Stomach smooth muscle (tissue), 2 donors: Measurements from ENCODE around the gene SLC22A9.
"Not testable (repeated sequence)": the region's sequence is repeated elsewhere in the genome, so short reads cannot be mapped to it uniquely, and the experiment has no call there.

Experiments used
- H3K27ac ChIP-seq: one replicate; pipeline ENCODE4 v1.7.0; 2013; ENCODE audit warnings: mild to moderate bottlenecking, low read length, inconsistent platforms
- H3K27me3 ChIP-seq, 2 donors: one replicate each; pipeline ENCODE4 v1.7.0; 2013; ENCODE audit warnings: low read length in 2 of 2; ENCODE audit not compliant: insufficient read depth in 2 of 2, control insufficient read depth in 1 of 2
- H3K36me3 ChIP-seq, 2 donors: one replicate each; pipeline ENCODE4 v1.7.0; 2013; ENCODE audit warnings: low read length in 2 of 2; ENCODE audit not compliant: control insufficient read depth in 2 of 2, insufficient read depth in 2 of 2
- H3K4me1 ChIP-seq: one replicate; pipeline ENCODE4 v1.7.0; 2013; ENCODE audit warnings: low read length; ENCODE audit not compliant: control insufficient read depth, insufficient read depth
- H3K4me3 ChIP-seq, 2 donors: one replicate each; pipeline ENCODE4 v1.7.0; 2013; ENCODE audit warnings: low read length in 2 of 2
- H3K9ac ChIP-seq, 2 donors: one replicate each; pipeline ENCODE4 v1.7.0; 2013; ENCODE audit warnings: low read length in 2 of 2, mild to moderate bottlenecking in 1 of 2
- H3K9me3 ChIP-seq, 2 donors: one replicate each; pipeline ENCODE4 v1.7.0; 2013; ENCODE audit warnings: low read length in 2 of 2; ENCODE audit not compliant: control insufficient read depth in 2 of 2
- donor health status: healthy.
- donor health status: Pancreatic carcinoma.

The SLC22A9 gene

GRCh38 chr11:63369165-63369970 lies at the start of gene SLC22A9:
Gene SLC22A9, plus strand, starts transcription at chr11:63369785. Its CDS starts 272 bp downstream, at chr11:63370057.
- Histone ChIP-seq H3K36me3 (no peaks in the 10 kb centered on the region), H3K9ac (no peak within 1 kb of the TSS)

GRCh38 chr11:63321723-63322122 lies 47.9 kb upstream of the SLC22A9 start:
- no peaks in the 10 kb centered on the region for H3K4me1 ChIP-seq

More at GRCh38 chr11:63369165-63369970, at the start of gene SLC22A9:
- H3K27me3 ChIP-seq: peaks cover 0 to 4% of the 10 kb centered on the region in 2 donors
- peaks cover 0 to 4% of the 10 kb centered on the region in 2 donors for H3K9me3 ChIP-seq
- no peak within 1 kb of the TSS for H3K4me3 ChIP-seq
- H3K27ac ChIP-seq: no peak within 1 kb of the TSS
- H3K4me1 ChIP-seq: no peaks in the 10 kb centered on the region

GRCh38 chr11:63335089-63335488 lies 34.5 kb upstream of the SLC22A9 start:
- H3K9me3 ChIP-seq, H3K9ac ChIP-seq, H3K27ac ChIP-seq, H3K4me1 ChIP-seq, H3K4me3 ChIP-seq, H3K27me3 ChIP-seq, H3K36me3 ChIP-seq: not testable (repeated sequence)

More at GRCh38 chr11:63321723-63322122, 47.9 kb upstream of the SLC22A9 start:
- H3K9ac ChIP-seq: no peak overlapping the region
- H3K27ac ChIP-seq: no peak overlapping the region
- no peak overlapping the region for H3K4me3 ChIP-seq
- H3K36me3 ChIP-seq: no peaks in the 10 kb centered on the region
- H3K27me3 ChIP-seq: no peaks in the 10 kb centered on the region
- no peaks in the 10 kb centered on the region for H3K9me3 ChIP-seq

GRCh38 chr11:63337070-63337469 lies 32.5 kb upstream of the SLC22A9 start:
- no peak overlapping the region for H3K9ac ChIP-seq
- no peaks in the 10 kb centered on the region for H3K36me3 ChIP-seq
- H3K9me3 ChIP-seq: no peaks in the 10 kb centered on the region
- no peaks in the 10 kb centered on the region for H3K27me3 ChIP-seq
- H3K27ac ChIP-seq: no peak overlapping the region
- no peak overlapping the region for H3K4me3 ChIP-seq
- H3K4me1 ChIP-seq: no peaks in the 10 kb centered on the region

GRCh38 chr11:63343130-63343529 lies 26.5 kb upstream of the SLC22A9 start:
- H3K9ac ChIP-seq: no peak overlapping the region
- no peaks in the 10 kb centered on the region for H3K36me3 ChIP-seq
- no peaks in the 10 kb centered on the region for H3K9me3 ChIP-seq
- H3K4me3 ChIP-seq: no peak overlapping the region
- no peaks in the 10 kb centered on the region for H3K27me3 ChIP-seq
- no peaks in the 10 kb centered on the region for H3K4me1 ChIP-seq
- H3K27ac ChIP-seq: no peak overlapping the region

DNA sequence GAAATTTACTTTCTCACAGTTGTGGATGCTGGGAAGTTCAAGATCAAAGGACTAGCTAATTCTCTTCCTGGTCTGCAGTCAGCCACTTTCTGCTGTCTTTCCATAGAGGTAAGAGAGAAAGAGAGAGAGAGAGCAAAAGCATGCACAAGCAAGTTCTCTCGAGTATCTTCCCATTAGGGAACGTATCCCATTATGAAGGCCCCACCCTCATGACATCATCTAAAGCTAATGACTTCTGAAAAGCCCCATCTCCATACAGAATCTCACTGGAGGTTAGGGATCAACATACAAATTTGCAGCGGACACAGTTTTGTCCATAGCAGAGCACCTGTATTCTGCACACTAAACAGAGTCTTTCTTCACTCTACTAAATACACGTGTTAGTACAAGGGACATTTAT lies 17.4 kb upstream of the SLC22A9 start:
- no peak overlapping the region for H3K27ac ChIP-seq

GRCh38 chr11:63362196-63362793 lies 7.3 kb upstream of the SLC22A9 start:
- Histone ChIP-seq H3K27ac (no peak overlapping the region), H3K27me3 (no peaks in the 10 kb centered on the region), H3K4me1 (no peaks in the 10 kb centered on the region), H3K9ac (no peak overlapping the region), H3K4me3 (no peak overlapping the region), H3K36me3 (no peaks in the 10 kb centered on the region), H3K9me3 (no peaks in the 10 kb centered on the region)

More for the DNA sequence above, 17.4 kb upstream of the SLC22A9 start:
- no peaks in the 10 kb centered on the region for H3K4me1 ChIP-seq
- peaks cover 0 to 2% of the 10 kb centered on the region in 2 donors for H3K9me3 ChIP-seq
- H3K27me3 ChIP-seq: no peaks in the 10 kb centered on the region
- no peak overlapping the region for H3K9ac ChIP-seq
- no peak overlapping the region for H3K4me3 ChIP-seq
- H3K36me3 ChIP-seq: no peaks in the 10 kb centered on the region

GRCh38 chr11:63369971-63370588 lies 495 bp downstream of the SLC22A9 start:
- H3K27ac ChIP-seq: no peak overlapping the region
- no peak overlapping the region for H3K4me3 ChIP-seq

DNA sequence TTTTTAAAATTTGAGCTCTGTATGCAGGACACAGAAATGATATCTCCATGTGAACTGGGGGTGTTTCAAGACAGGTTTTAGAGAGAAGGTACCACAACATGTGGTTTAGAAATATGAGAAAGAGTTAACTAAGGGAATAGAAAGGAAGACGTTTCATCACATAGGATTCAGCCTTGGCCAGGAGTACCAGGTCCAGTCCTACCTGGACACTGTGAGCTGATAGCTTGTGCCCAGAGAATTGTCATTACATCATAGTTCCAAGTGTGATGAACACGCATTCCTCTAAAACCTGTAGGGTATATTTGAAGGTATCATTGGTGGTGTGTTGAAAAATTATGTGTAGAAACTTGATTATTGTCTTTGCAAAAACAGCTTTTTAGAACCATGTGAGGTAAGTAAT lies 1.8 kb downstream of the SLC22A9 start:
- no peaks in the 10 kb centered on the region for H3K36me3 ChIP-seq
- H3K9ac ChIP-seq: no peak overlapping the region
- no peak overlapping the region for H3K27ac ChIP-seq
- peaks cover 0 to 4% of the 10 kb centered on the region in 2 donors for H3K27me3 ChIP-seq
- no peaks in the 10 kb centered on the region for H3K4me1 ChIP-seq
- no peak overlapping the region for H3K4me3 ChIP-seq
- peaks cover 0 to 4% of the 10 kb centered on the region in 2 donors for H3K9me3 ChIP-seq

More at GRCh38 chr11:63369971-63370588, 495 bp downstream of the SLC22A9 start:
- H3K27me3 ChIP-seq: peaks cover 0 to 4% of the 10 kb centered on the region in 2 donors
- no peaks in the 10 kb centered on the region for H3K4me1 ChIP-seq
- no peak overlapping the region for H3K9ac ChIP-seq
- H3K9me3 ChIP-seq: peaks cover 0 to 4% of the 10 kb centered on the region in 2 donors
- H3K36me3 ChIP-seq: no peaks in the 10 kb centered on the region

- no peaks in the 10 kb centered on the region for H3K27me3 ChIP-seq
- H3K4me3 ChIP-seq: no peak overlapping the region
- no peaks in the 10 kb centered on the region for H3K36me3 ChIP-seq
- H3K4me1 ChIP-seq: no peaks in the 10 kb centered on the region
- no peak overlapping the region for H3K27ac ChIP-seq
- H3K9ac ChIP-seq: no peak overlapping the region
- H3K9me3 ChIP-seq: no peaks in the 10 kb centered on the region
These were observed 5.8 kb downstream of the SLC22A9 start for GRCh38 chr11:63375434-63375833.
